ENCODE data around the gene BBS10.

DNA sequence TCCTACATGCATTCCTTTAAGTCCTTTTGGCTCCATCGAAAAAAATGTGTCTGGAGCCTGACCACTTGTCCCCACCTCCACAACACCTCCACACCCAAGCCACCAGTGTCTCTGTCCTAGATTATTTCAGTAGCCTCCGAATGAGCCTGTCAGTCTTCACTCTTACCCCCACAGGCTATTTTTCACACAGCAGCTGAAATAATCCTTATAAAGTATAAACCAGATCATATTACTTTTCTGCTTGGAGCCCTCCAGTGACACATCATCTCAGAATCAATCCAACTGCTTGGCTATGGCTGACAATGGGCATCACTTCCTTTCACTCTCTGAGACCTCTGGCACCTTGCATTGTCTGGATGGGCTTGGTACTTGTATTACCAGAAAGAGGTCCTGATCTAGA lies 44.9 kb downstream of the BBS10 start:
- TF ChIP-seq, protein P1, sequence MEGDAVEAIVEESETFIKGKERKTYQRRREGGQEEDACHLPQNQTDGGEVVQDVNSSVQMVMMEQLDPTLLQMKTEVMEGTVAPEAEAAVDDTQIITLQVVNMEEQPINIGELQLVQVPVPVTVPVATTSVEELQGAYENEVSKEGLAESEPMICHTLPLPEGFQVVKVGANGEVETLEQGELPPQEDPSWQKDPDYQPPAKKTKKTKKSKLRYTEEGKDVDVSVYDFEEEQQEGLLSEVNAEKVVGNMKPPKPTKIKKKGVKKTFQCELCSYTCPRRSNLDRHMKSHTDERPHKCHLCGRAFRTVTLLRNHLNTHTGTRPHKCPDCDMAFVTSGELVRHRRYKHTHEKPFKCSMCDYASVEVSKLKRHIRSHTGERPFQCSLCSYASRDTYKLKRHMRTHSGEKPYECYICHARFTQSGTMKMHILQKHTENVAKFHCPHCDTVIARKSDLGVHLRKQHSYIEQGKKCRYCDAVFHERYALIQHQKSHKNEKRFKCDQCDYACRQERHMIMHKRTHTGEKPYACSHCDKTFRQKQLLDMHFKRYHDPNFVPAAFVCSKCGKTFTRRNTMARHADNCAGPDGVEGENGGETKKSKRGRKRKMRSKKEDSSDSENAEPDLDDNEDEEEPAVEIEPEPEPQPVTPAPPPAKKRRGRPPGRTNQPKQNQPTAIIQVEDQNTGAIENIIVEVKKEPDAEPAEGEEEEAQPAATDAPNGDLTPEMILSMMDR (conservative IDR thresholded peaks at IDR 0.05) = no peak
- no peak for TF ChIP-seq ZFX (IDR thresholded peaks at IDR 0.05)

All from C4-2B (cell line).